ENCODE data around the gene ARHGEF17.

The ARHGEF17 gene

GRCh38 chr11:73398132-73398526 lies 90.1 kb downstream of the ARHGEF17 start:
- H3K4me3 ChIP-seq (ENCODE audit: severe bottlenecking): no peak overlapping the region
- H3K4me1 ChIP-seq (ENCODE audit: insufficient read depth, poor library complexity, severe bottlenecking): no peaks in the 10 kb centered on the region
- TF ChIP-seq CTCF (IDR thresholded peaks at IDR 0.05; ENCODE audit: poor library complexity, severe bottlenecking): no peak
- peaks cover 37% of the 10 kb centered on the region; the same call in 1 of the 2 replicates for H3K36me3 ChIP-seq (ENCODE audit: low read depth)
- ATAC-seq (ENCODE audit: low read depth) (no peak), DNase-seq (ENCODE audit: low spot score) (no peak)
- H3K9me3 ChIP-seq (ENCODE audit: severe bottlenecking): no peaks in the 10 kb centered on the region
- H3K27ac ChIP-seq (ENCODE audit: poor library complexity, severe bottlenecking): no peak overlapping the region
- H3K27me3 ChIP-seq (ENCODE audit: insufficient read depth, poor library complexity, severe bottlenecking): no peaks in the 10 kb centered on the region

GRCh38 chr11:73398721-73399120 lies 90.6 kb downstream of the ARHGEF17 start:
- DNase-seq (ENCODE audit: low spot score): no peak
- H3K9me3 ChIP-seq (ENCODE audit: severe bottlenecking): no peaks in the 10 kb centered on the region
- ATAC-seq (ENCODE audit: low read depth): no peak

GRCh38 chr11:73399159-73399590 lies 91.1 kb downstream of the ARHGEF17 start:
- ATAC-seq (ENCODE audit: low read depth) (no peak), DNase-seq (ENCODE audit: low spot score) (no peak)
- no peak for TF ChIP-seq CTCF (IDR thresholded peaks at IDR 0.05; ENCODE audit: poor library complexity, severe bottlenecking)
- H3K4me3 ChIP-seq (ENCODE audit: severe bottlenecking): no peak overlapping the region
- no peaks in the 10 kb centered on the region for H3K27me3 ChIP-seq (ENCODE audit: insufficient read depth, poor library complexity, severe bottlenecking)
- no peaks in the 10 kb centered on the region for H3K9me3 ChIP-seq (ENCODE audit: severe bottlenecking)
- peaks cover 31% of the 10 kb centered on the region; the same call in 1 of the 2 replicates for H3K36me3 ChIP-seq (ENCODE audit: low read depth)
- H3K27ac ChIP-seq (ENCODE audit: poor library complexity, severe bottlenecking): no peak overlapping the region
- H3K4me1 ChIP-seq (ENCODE audit: insufficient read depth, poor library complexity, severe bottlenecking): no peaks in the 10 kb centered on the region

More at GRCh38 chr11:73398721-73399120, 90.6 kb downstream of the ARHGEF17 start:
- H3K27me3 ChIP-seq (ENCODE audit: insufficient read depth, poor library complexity, severe bottlenecking): no peaks in the 10 kb centered on the region
- H3K36me3 ChIP-seq (ENCODE audit: low read depth): peaks cover 36% of the 10 kb centered on the region; the same call in 1 of the 2 replicates
- H3K4me1 ChIP-seq (ENCODE audit: insufficient read depth, poor library complexity, severe bottlenecking): no peaks in the 10 kb centered on the region
- no peak overlapping the region for H3K4me3 ChIP-seq (ENCODE audit: severe bottlenecking)
- H3K27ac ChIP-seq (ENCODE audit: poor library complexity, severe bottlenecking): no peak overlapping the region
- no peak for TF ChIP-seq CTCF (IDR thresholded peaks at IDR 0.05; ENCODE audit: poor library complexity, severe bottlenecking)

- H3K27me3 ChIP-seq (ENCODE audit: insufficient read depth, poor library complexity, severe bottlenecking): no peaks in the 10 kb centered on the region
- H3K9me3 ChIP-seq (ENCODE audit: severe bottlenecking): no peaks in the 10 kb centered on the region
- TF ChIP-seq CTCF (IDR thresholded peaks at IDR 0.05; ENCODE audit: poor library complexity, severe bottlenecking): no peak
- H3K4me1 ChIP-seq (ENCODE audit: insufficient read depth, poor library complexity, severe bottlenecking): no peaks in the 10 kb centered on the region
- H3K4me3 ChIP-seq (ENCODE audit: severe bottlenecking): no peak overlapping the region
- no peak overlapping the region for H3K27ac ChIP-seq (ENCODE audit: poor library complexity, severe bottlenecking)
- H3K36me3 ChIP-seq (ENCODE audit: low read depth): peaks cover 27% of the 10 kb centered on the region; the same call in 1 of the 2 replicates
- ATAC-seq (ENCODE audit: low read depth): no peak
- DNase-seq (ENCODE audit: low spot score): no peak
Observed at GRCh38 chr11:73399636-73400035, 91.6 kb downstream of the ARHGEF17 start.

- TF ChIP-seq CTCF (IDR thresholded peaks at IDR 0.05; ENCODE audit: poor library complexity, severe bottlenecking): no peak
- ATAC-seq (ENCODE audit: low read depth) (no peak), DNase-seq (ENCODE audit: low spot score) (no peak)
- H3K4me1 ChIP-seq (ENCODE audit: insufficient read depth, poor library complexity, severe bottlenecking): no peaks in the 10 kb centered on the region
- peaks cover 20% of the 10 kb centered on the region; the same call in 1 of the 2 replicates for H3K36me3 ChIP-seq (ENCODE audit: low read depth)
- no peaks in the 10 kb centered on the region for H3K9me3 ChIP-seq (ENCODE audit: severe bottlenecking)
- no peaks in the 10 kb centered on the region for H3K27me3 ChIP-seq (ENCODE audit: insufficient read depth, poor library complexity, severe bottlenecking)
- H3K4me3 ChIP-seq (ENCODE audit: severe bottlenecking): no peak overlapping the region
- no peak overlapping the region for H3K27ac ChIP-seq (ENCODE audit: poor library complexity, severe bottlenecking)
Observed at GRCh38 chr11:73400293-73400692, 92.2 kb downstream of the ARHGEF17 start.
